Prostate gland (tissue), 2 donors: ENCODE data around the gene KYAT1. TPM values are rescaled to one million over a fixed set of nuclear protein-coding genes. Genes with fewer than 3 reads are reported as not detected.

Experiments used
- DNase-seq: peaks from one replicate; pipeline ENCODE4 v3.0.0-alpha.2; 2019; ENCODE audit warnings: low spot score
- H3K27ac ChIP-seq, 2 donors: fragments of 200-600 bp; sonication (generic); 2 replicates each; pipeline ENCODE4 v1.5.1; 2017 to 2019
- H3K27me3 ChIP-seq: fragments of 200-600 bp; sonication (generic); replicated peaks from 2 replicates; pipeline ENCODE4 v1.5.1; 2019; ENCODE audit not compliant: insufficient read depth
- H3K36me3 ChIP-seq, 2 donors: fragments of 200-600 bp; sonication (generic); 1 replicate in 1 of 2; 2 replicates in 1 of 2; pipeline versions ENCODE4 v1.5.1 to v1.8.1; 2017 to 2019
- H3K4me1 ChIP-seq: fragments of 200-600 bp; sonication (generic); replicated peaks from 2 replicates; pipeline ENCODE4 v1.5.1; 2019
- H3K4me3 ChIP-seq, 2 donors: fragments of 200-600 bp; sonication (generic); 2 replicates each; pipeline ENCODE4 v1.5.1; 2017 to 2019
- H3K9me3 ChIP-seq: fragments of 200-600 bp; sonication (generic); 2 replicates; pipeline ENCODE4 v1.5.1; 2017
- POLR2A ChIP-seq: fragments of 450-650 bp; IDR thresholded peaks from one replicate; pipeline ENCODE4 v1.6.1; 2016; ENCODE audit warnings: antibody characterized with exemption, mild to moderate bottlenecking
- POLR2AphosphoS5 ChIP-seq: sonication (generic); formaldehyde crosslinking; IDR thresholded peaks from one replicate; pipeline ENCODE4 v1.6.1; 2017; ENCODE audit warnings: antibody characterized with exemption
- WGBS: methylation state at CpG from one replicate; pipeline ENCODE4 v1.1.5; 2018; 5-methylcytosine and 5-hydroxymethylcytosine counted together
- intact Hi-C: fragments of 100-400 bp; cut with DNase I; formaldehyde crosslinking; loops from one replicate; pipeline ENCODE4 v1.14.2; 2022
- total RNA-seq, 2 donors: library from RNA; depleted of rRNA; stranded (reverse); fragments of >200 nt; gene quantifications; one replicate each; pipeline ENCODE4 v1.1.0, GENCODE V29; 2016
- TF ChIP-seq, protein P1 (sequence below), 4 experiments: fragments of 200-600 bp in 2 of 4; fragments of 450-650 bp in 2 of 4; sonication (generic) in 2 of 4; IDR thresholded peaks; 1 replicate in 3 of 4; 2 replicates in 1 of 4; pipeline ENCODE4 v1.5.1; 2016 to 2019; ENCODE audit warnings: antibody characterized with exemption in 4 of 4, mild to moderate bottlenecking in 2 of 4, moderate library complexity in 2 of 4

Gene KYAT1
- total RNA-seq, 2 donors from 2014 or later = 13.1 to 24.1 TPM

DNA sequence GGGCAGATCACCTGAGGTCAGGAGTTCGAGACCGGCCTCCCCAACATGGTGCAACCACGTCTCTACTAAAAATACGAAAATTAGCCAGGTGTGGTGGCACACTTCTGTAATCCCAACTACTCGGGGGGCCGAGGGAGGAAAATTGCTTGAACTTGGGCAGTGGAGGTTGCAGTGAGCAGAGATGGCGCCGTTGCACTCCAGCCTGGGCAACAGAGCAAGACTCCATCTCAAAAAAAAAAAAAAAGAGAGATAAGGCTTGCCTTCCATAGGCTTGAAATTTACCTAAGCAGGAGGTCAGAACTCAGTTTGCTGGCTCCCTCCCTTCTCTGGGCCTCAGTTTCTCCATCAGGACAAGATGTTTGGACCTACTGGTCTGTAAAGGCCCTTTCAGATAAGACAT lies 53.5 kb downstream of the KYAT1 start:
- intact Hi-C loops = loop anchor here (2.0 kb wide), 1 partner anchor 55 kb away; the partner anchor contains the start of gene LRRC8A
- no peaks in the 10 kb centered on the region for H3K36me3 ChIP-seq
- no peak overlapping the region for H3K4me3 ChIP-seq
- H3K9me3 ChIP-seq = no peaks in the 10 kb centered on the region
- no peak for DNase-seq
- peaks cover 10% of the 10 kb centered on the region for H3K4me1 ChIP-seq
- 88% methylated on average over 8 of the region's 8 CpGs for WGBS
- no peak overlapping the region for H3K27ac ChIP-seq
- no peak for TF ChIP-seq POLR2AphosphoS5
- TF ChIP-seq POLR2A = no peak
- TF ChIP-seq, protein P1, sequence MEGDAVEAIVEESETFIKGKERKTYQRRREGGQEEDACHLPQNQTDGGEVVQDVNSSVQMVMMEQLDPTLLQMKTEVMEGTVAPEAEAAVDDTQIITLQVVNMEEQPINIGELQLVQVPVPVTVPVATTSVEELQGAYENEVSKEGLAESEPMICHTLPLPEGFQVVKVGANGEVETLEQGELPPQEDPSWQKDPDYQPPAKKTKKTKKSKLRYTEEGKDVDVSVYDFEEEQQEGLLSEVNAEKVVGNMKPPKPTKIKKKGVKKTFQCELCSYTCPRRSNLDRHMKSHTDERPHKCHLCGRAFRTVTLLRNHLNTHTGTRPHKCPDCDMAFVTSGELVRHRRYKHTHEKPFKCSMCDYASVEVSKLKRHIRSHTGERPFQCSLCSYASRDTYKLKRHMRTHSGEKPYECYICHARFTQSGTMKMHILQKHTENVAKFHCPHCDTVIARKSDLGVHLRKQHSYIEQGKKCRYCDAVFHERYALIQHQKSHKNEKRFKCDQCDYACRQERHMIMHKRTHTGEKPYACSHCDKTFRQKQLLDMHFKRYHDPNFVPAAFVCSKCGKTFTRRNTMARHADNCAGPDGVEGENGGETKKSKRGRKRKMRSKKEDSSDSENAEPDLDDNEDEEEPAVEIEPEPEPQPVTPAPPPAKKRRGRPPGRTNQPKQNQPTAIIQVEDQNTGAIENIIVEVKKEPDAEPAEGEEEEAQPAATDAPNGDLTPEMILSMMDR (IDR thresholded peaks at IDR 0.05) = no peak
- no peaks in the 10 kb centered on the region for H3K27me3 ChIP-seq

DNA sequence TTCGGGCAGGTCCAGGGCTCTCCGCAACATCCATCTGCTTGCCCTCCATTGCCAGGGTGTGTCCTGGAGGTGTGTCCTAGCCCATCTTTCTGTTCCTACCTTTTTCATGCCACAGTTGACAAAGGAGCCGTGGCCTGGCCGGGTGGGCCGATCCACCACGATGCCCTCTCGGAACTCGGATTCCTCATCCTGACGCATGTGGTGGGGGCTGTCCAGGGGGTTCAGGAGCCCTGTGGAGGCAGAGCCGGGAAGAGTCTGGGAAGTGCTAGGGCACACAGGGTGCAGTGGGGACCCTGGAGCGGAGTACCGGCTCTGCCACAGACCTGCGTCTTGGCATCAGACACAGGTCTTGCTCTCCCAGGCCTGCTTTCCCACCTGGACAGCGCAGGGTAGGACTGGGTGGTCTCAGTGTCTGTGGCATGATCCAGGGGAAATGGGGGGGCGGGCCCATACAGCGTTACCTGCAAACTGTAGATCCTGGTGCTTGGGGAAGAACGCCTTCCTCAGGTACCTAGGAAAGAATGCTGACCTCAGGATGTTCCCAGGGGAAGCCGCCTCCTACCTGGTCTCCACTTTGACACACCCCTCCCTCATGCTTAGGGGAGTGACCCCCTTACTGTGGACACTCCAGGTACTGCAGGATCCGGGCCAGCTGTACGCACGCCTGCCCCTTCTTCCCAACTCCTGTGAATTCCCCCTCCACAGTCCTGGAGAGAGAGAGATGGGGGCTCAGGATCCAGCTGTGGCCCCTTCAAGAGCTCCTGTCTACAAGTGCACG lies 55.6 kb downstream of the KYAT1 start:
- Histone ChIP-seq H3K9me3 (no peaks in the 10 kb centered on the region), H3K4me1 (peaks cover 11% of the 10 kb centered on the region), H3K4me3 (no peak overlapping the region), H3K27me3 (no peaks in the 10 kb centered on the region), H3K36me3 (peaks cover 0 to 4% of the 10 kb centered on the region in 2 donors), H3K27ac (no peak overlapping the region)
- intact Hi-C loops = no loop called here
- no peak for DNase-seq
- no peak for TF ChIP-seq POLR2AphosphoS5
- no peak for TF ChIP-seq POLR2A
- TF ChIP-seq, protein P1 (IDR thresholded peaks at IDR 0.05) = no peak
- WGBS = 88% methylated on average over 22 of the region's 22 CpGs

DNA sequence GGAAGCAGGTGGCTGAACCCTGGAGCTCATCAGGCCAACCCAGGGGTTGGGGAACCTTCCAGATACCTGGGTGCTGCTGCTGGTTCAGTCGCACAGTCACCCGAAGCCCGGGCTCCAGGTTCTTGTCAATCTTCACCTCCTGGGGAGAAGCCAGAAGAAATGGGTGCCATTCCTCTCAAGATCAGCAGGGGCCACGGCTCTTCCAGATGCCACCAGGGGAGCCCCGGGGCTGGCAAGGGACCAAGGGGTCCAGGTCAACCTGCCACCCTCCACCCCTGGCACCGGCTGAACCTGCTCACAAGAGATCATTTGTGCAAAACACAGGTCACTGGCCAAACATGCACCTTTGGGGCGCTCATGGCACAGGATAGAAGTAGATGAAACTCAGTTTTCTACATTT lies 56.8 kb downstream of the KYAT1 start:
- no peak for DNase-seq
- Histone ChIP-seq H3K36me3 (peaks cover 0 to 4% of the 10 kb centered on the region in 2 donors), H3K9me3 (no peaks in the 10 kb centered on the region), H3K27ac (peak overlapping the region; percentile 23 to 67), H3K27me3 (no peaks in the 10 kb centered on the region), H3K4me1 (peaks cover 11% of the 10 kb centered on the region), H3K4me3 (no peak overlapping the region)
- intact Hi-C loops = no loop called here
- WGBS = 87% methylated on average over 7 of the region's 7 CpGs
- no peak for TF ChIP-seq POLR2AphosphoS5
- TF ChIP-seq, protein P1 (IDR thresholded peaks at IDR 0.05) = no peak
- TF ChIP-seq POLR2A = no peak

DNA sequence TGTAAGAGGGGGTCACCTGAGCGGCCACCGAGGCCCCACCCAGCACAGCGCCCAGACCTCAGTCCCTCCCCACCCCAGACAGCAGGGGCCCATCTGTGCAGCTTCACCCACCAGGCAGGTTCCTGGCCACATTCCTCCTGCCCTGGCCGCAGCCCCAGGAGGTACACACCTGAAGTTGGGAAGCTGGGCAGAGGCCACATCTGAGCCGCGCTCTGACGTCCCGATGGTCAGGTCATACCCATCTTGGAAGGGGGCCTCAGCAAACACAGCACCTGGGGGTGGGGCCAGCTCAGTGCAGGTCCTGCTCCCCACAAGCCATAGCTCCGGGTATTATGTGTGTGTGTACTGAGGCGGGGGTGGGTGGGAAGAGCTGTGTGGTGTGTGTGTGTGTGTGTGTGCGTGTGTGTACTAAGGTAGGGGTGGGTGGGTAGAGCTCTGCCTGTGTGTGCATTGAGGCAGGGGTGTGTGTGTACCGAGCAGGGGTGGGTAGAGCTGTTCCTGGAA lies 57.8 kb downstream of the KYAT1 start:
- Histone ChIP-seq H3K27ac (peak overlapping the region in 1 of 2 donors; percentile 67), H3K36me3 (peaks cover 0 to 4% of the 10 kb centered on the region in 2 donors)

More for the DNA sequence above, 57.8 kb downstream of the KYAT1 start:
- peak; percentile 57 for DNase-seq
- 69% methylated on average over 12 of the region's 12 CpGs for WGBS
- TF ChIP-seq POLR2AphosphoS5 = peak; percentile 5
- TF ChIP-seq, protein P1 (IDR thresholded peaks at IDR 0.05) = no peak
- intact Hi-C loops = no loop called here
- H3K4me1 ChIP-seq = peaks cover 11% of the 10 kb centered on the region
- no peaks in the 10 kb centered on the region for H3K9me3 ChIP-seq
- H3K27me3 ChIP-seq = no peaks in the 10 kb centered on the region
- H3K4me3 ChIP-seq = no peak overlapping the region
